HCT116 (cell line): Measurements from ENCODE around the gene UBE2E2. TPM values are rescaled to one million over a fixed set of nuclear protein-coding genes. Genes with fewer than 3 reads are reported as not detected.

ENCODE experiments used
- ATAC-seq: fragments of 200-7000 bp; cut with Tn5 transposase; 2 replicates; pipeline ENCODE4 v1.9.1; 2020; ENCODE audit warnings: mild to moderate bottlenecking, moderate library complexity
- BruUV-seq: library from RNA; stranded (reverse); fragments of 400-500 nt; replicated peaks from 2 replicates; lab custom pipeline; 2021; lab: Mats Ljungman, UMichigan
- CTCF ChIA-PET: fragments of 300-600 bp; sonication (Branson Sonifier 250); formaldehyde crosslinking; loops from one replicate; lab custom pipeline; 2021; ENCODE audit warnings: antibody characterized with exemption; lab: Charles Lee
- POLR2A ChIA-PET: fragments of 300-600, 350-600 bp; sonication (Branson Sonifier 250); formaldehyde crosslinking; loops from one replicate; lab custom pipeline; 2021; ENCODE audit warnings: antibody characterized with exemption; lab: Charles Lee
- RAD21 ChIA-PET, 2 experiments: fragments of 300-600 bp; sonication (Branson Sonifier 250); formaldehyde crosslinking; loops; one replicate each; lab custom pipeline; 2023; ENCODE audit warnings: low total read pairs in 2 of 2; ENCODE audit not compliant: uncharacterized antibody in 2 of 2, unreplicated experiment in 2 of 2, low non-redundant PET in 1 of 2; lab: Charles Lee
- DNase-seq: peaks from one replicate; pipeline ENCODE4 v3.0.0-alpha.2; 2010; ENCODE audit warnings: low read depth, low spot score
- H2AFZ ChIP-seq: fragments of 200-600 bp; shearing (Covaris generic), sonication (generic); 2 replicates; pipeline ENCODE4 v1.6.1; 2017; ENCODE audit warnings: low read depth, mixed run types, mixed read lengths, antibody characterized with exemption, low read length; ENCODE audit not compliant: poor library complexity, severe bottlenecking
- H3K27ac ChIP-seq: 2 replicates; pipeline ENCODE4 v1.5.1; 2012; ENCODE audit warnings: low read depth, low read length
- H3K27me3 ChIP-seq: fragments of 200-600 bp; sonication (generic); 2 replicates; pipeline ENCODE4 v1.6.1; 2016; ENCODE audit warnings: mixed run types, low read length, mixed read lengths; ENCODE audit not compliant: insufficient read depth
- H3K36me3 ChIP-seq, 2 experiments: fragments of 200-500 bp in 1 of 2; fragments of 200-600 bp in 1 of 2; sonication (Bioruptor generic) in 1 of 2; sonication (generic) in 1 of 2; 2 replicates each; pipeline versions ENCODE4 v1.5.1 to v1.6.1; 2014 to 2016; ENCODE audit warnings: low read length in 2 of 2, inconsistent platforms in 1 of 2, mixed read lengths in 1 of 2, mixed run types in 1 of 2; ENCODE audit not compliant: insufficient read depth in 2 of 2, control insufficient read depth in 1 of 2
- H3K4me1 ChIP-seq, 2 experiments: fragments of 200-600 bp in 1 of 2; sonication (generic) in 1 of 2; 2 replicates each; pipeline versions ENCODE4 v1.5.1 to v1.6.1; 2012 to 2017; ENCODE audit warnings: low read length in 2 of 2, inconsistent platforms in 1 of 2, mild to moderate bottlenecking in 1 of 2, mixed read lengths in 1 of 2, mixed run types in 1 of 2, moderate library complexity in 1 of 2; ENCODE audit not compliant: insufficient read depth in 2 of 2, control insufficient read depth in 1 of 2
- H3K4me2 ChIP-seq: fragments of 200-600 bp; sonication (generic); 2 replicates; pipeline ENCODE4 v1.6.1; 2017; ENCODE audit warnings: mixed run types, low read length, mixed read lengths
- H3K4me3 ChIP-seq, 2 experiments: fragments of 200-600 bp in 1 of 2; sonication (generic) in 1 of 2; replicated peaks in 1 of 2; 2 replicates each; pipeline ENCODE4 v1.5.1; 2011 to 2016; ENCODE audit warnings: low read length in 2 of 2, control low read depth in 1 of 2, low read depth in 1 of 2, mild to moderate bottlenecking in 1 of 2, mixed read lengths in 1 of 2, mixed run types in 1 of 2
- H3K79me2 ChIP-seq: fragments of 200-600 bp; sonication (generic); 2 replicates; pipeline ENCODE4 v1.6.1; 2017; ENCODE audit warnings: mild to moderate bottlenecking, mixed run types, low read length, moderate library complexity, mixed read lengths; ENCODE audit not compliant: insufficient read depth
- H3K9ac ChIP-seq: fragments of 200-600 bp; sonication (generic); 2 replicates; pipeline ENCODE4 v1.6.1; 2016; ENCODE audit warnings: low read length, mixed read lengths
- H3K9me2 ChIP-seq: fragments of 200-600 bp; sonication (generic), shearing (Covaris generic); 2 replicates; pipeline ENCODE4 v1.6.1; 2017; ENCODE audit warnings: mixed run types, mild to moderate bottlenecking, moderate library complexity; ENCODE audit not compliant: insufficient read depth
- H3K9me3 ChIP-seq, 2 experiments: fragments of 200-500 bp in 1 of 2; fragments of 200-600 bp in 1 of 2; sonication (Bioruptor generic) in 1 of 2; sonication (generic) in 1 of 2; 2 replicates each; pipeline ENCODE4 v1.6.1; 2014 to 2017; ENCODE audit warnings: low read length in 2 of 2, mixed read lengths in 2 of 2, inconsistent platforms in 1 of 2, low read depth in 1 of 2, mild to moderate bottlenecking in 1 of 2, mixed run types in 1 of 2, moderate library complexity in 1 of 2; ENCODE audit not compliant: control insufficient read depth in 1 of 2, insufficient read depth in 1 of 2
- H4K20me1 ChIP-seq: fragments of 200-600 bp; sonication (generic), shearing (Covaris generic); 2 replicates; pipeline ENCODE4 v1.6.1; 2017; ENCODE audit warnings: mixed run types, mild to moderate bottlenecking, moderate library complexity; ENCODE audit not compliant: insufficient read depth
- CBX3 ChIP-seq: IDR thresholded peaks from 2 replicates; pipeline ENCODE4 v1.6.1; 2012; ENCODE audit warnings: low read depth
- CEBPB ChIP-seq: IDR thresholded peaks from 2 replicates; pipeline ENCODE4 v1.6.1; 2012; ENCODE audit warnings: low read depth
- EGR1 ChIP-seq: IDR thresholded peaks from 2 replicates; pipeline ENCODE4 v1.6.1; 2012; ENCODE audit warnings: low read depth
- EZH2 ChIP-seq: fragments of 200-600 bp; sonication (generic); IDR thresholded peaks from 2 replicates; pipeline ENCODE4 v1.6.1; 2017; ENCODE audit warnings: antibody characterized with exemption, mixed run types
- JUND ChIP-seq: IDR thresholded peaks from 2 replicates; pipeline ENCODE4 v1.6.1; 2012
- RAD21 ChIP-seq: IDR thresholded peaks from 2 replicates; pipeline ENCODE4 v1.6.1; 2012; ENCODE audit warnings: low read depth, mild to moderate bottlenecking
- SP1 ChIP-seq: IDR thresholded peaks from 2 replicates; pipeline ENCODE4 v1.6.1; 2012; ENCODE audit warnings: low read depth
- SRF ChIP-seq: IDR thresholded peaks from 2 replicates; pipeline ENCODE4 v1.6.1; 2012; ENCODE audit warnings: low read depth
- TCF7L2 ChIP-seq: IDR thresholded peaks from 2 replicates; pipeline ENCODE4 v1.7.0; 2011; ENCODE audit warnings: borderline replicate concordance, inconsistent platforms; ENCODE audit not compliant: insufficient read depth, insufficient read length; ENCODE audit errors: extremely low read depth
- intact Hi-C: fragments of 100-400 bp; cut with micrococcal nuclease; formaldehyde crosslinking; loops from 2 replicates; pipeline ENCODE4 v1.10.0; 2022
- total RNA-seq: library from RNA; stranded (reverse); gene quantifications from one replicate; pipeline ENCODE4 v1.2.1, GENCODE V29; 2021; ENCODE audit not compliant: unreplicated experiment

Gene UBE2E2
- total RNA-seq, 1 experiment from 2014 or later = 21.4 TPM

GRCh38 chr3:23548706-23549105, 345.6 kb downstream of the UBE2E2 start:
- Histone ChIP-seq H3K27me3 (no peaks in the 10 kb centered on the region), H3K4me1 (peaks cover 10 to 34% of the 10 kb centered on the region in 2 experiments), H3K9me3 (no peaks in the 10 kb centered on the region), H3K27ac (no peak overlapping the region), H3K9me2 (no peaks in the 10 kb centered on the region), H4K20me1 (no peaks in the 10 kb centered on the region), H3K9ac (no peak overlapping the region), H3K4me2 (peak overlapping the region; percentile 44), H3K36me3 (no peaks in the 10 kb centered on the region), H3K4me3 (no peak overlapping the region), H2AFZ (no peak overlapping the region), H3K79me2 (no peaks in the 10 kb centered on the region)
- CTCF ChIA-PET = no interaction called here
- 0 out of 2 replicates have a peak, but pooled peaks have one; percentile 4 for ATAC-seq
- TF ChIP-seq EGR1 = no peak
- no peak for TF ChIP-seq EZH2
- intact Hi-C loops = no loop called here
- no TSS peak for BruUV-seq
- RAD21 ChIA-PET = no interaction called here
- POLR2A ChIA-PET = no interaction called here
- no peak for DNase-seq

- TF ChIP-seq CEBPB = no peak
- no peak for TF ChIP-seq TCF7L2
- TF ChIP-seq RAD21 = 0 out of 2 replicates have a peak, but pooled peaks have one; percentile 4
- TF ChIP-seq JUND = 0 out of 2 replicates have a peak, but pooled peaks have one; percentile 22
- peak; percentile 28; the same call in 1 of the 2 replicates for TF ChIP-seq SP1
- TF ChIP-seq SRF = peak; percentile 60; the same call in 1 of the 2 replicates
- peak; percentile 36; the same call in 1 of the 2 replicates for TF ChIP-seq CBX3
- ChIA-PET CTCF (no interaction called here), RAD21 (no interaction called here), POLR2A (no interaction called here)
- H3K4me2 ChIP-seq = peak overlapping the region; percentile 44
- DNase-seq = peak; percentile 18
- peak; percentile 85 for ATAC-seq
- H3K36me3 ChIP-seq = no peaks in the 10 kb centered on the region
- no peaks in the 10 kb centered on the region for H3K79me2 ChIP-seq
- no peaks in the 10 kb centered on the region for H3K9me2 ChIP-seq
- 0 out of 4 replicates have a peak overlapping the region, but pooled peaks of 1 of the 2 experiments have one; percentile 3 for H3K4me3 ChIP-seq
- H3K9me3 ChIP-seq = no peaks in the 10 kb centered on the region
- H2AFZ ChIP-seq = no peak overlapping the region
- H4K20me1 ChIP-seq = no peaks in the 10 kb centered on the region
- no peak overlapping the region; the same call in 1 of the 2 replicates for H3K27ac ChIP-seq
- intact Hi-C loops = no loop called here
- no peak overlapping the region for H3K9ac ChIP-seq
- H3K27me3 ChIP-seq = no peaks in the 10 kb centered on the region
- peaks cover 10 to 34% of the 10 kb centered on the region in 2 experiments for H3K4me1 ChIP-seq
- no TSS peak for BruUV-seq
These were observed 346.2 kb downstream of the UBE2E2 start for GRCh38 chr3:23549148-23549910.
